GM12865 (cell line): ENCODE data around the gene TTYH2.

ENCODE experiments used
- DNase-seq: peaks from one replicate; pipeline ENCODE4 v3.0.0; 2010; ENCODE audit warnings: low read depth
- H3K4me3 ChIP-seq: 2 replicates; pipeline ENCODE4 v1.5.1; 2011; ENCODE audit warnings: mild to moderate bottlenecking, low read depth, low read length, control low read depth
- TF ChIP-seq, protein P1 (sequence below): IDR thresholded peaks from 2 replicates; pipeline ENCODE4 v1.5.1; 2011; ENCODE audit warnings: low read length, control low read depth, low read depth, inconsistent platforms; ENCODE audit not compliant: insufficient read depth; ENCODE audit errors: missing control alignments

The TTYH2 gene

DNA sequence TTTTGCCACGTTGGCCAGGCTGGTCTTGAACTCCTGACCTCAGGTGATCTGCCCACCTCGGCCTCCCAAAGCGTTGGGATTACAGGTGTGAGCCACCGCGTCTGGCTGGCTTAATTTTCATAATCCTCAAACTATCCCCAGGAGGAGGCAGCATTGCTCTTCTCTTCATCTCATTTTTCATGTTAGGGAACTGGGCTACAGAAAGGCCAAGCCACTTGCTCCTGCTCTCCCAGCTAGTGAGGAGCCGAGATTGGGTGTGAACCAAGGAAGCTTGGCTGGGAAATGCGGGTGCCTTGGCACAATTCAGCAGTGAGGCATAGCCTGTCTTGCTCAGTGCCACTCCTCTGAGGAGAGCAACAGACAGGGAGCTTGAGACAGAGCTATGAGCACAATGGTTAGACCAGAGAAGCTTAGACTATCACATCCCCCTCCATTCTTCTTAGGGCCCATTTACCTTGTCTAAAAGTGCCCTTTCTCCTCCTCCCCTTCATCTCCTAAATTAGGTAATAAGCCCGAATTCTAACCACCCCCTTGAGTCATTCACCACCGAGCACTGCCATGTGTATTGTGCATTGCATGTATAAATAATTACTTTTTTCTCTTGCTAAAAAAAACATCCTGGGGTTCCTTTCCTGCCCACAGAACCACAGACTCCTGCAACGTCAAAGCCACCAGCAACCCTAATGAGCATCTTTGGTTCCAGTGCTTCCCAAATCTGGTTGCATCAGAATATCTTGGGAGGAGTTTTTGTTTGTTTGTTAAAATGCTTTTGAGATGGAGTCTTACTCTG is 92.7 kb downstream of the TTYH2 start:
- TF ChIP-seq, protein P1, sequence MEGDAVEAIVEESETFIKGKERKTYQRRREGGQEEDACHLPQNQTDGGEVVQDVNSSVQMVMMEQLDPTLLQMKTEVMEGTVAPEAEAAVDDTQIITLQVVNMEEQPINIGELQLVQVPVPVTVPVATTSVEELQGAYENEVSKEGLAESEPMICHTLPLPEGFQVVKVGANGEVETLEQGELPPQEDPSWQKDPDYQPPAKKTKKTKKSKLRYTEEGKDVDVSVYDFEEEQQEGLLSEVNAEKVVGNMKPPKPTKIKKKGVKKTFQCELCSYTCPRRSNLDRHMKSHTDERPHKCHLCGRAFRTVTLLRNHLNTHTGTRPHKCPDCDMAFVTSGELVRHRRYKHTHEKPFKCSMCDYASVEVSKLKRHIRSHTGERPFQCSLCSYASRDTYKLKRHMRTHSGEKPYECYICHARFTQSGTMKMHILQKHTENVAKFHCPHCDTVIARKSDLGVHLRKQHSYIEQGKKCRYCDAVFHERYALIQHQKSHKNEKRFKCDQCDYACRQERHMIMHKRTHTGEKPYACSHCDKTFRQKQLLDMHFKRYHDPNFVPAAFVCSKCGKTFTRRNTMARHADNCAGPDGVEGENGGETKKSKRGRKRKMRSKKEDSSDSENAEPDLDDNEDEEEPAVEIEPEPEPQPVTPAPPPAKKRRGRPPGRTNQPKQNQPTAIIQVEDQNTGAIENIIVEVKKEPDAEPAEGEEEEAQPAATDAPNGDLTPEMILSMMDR, result no peak
- no peak for DNase-seq
- H3K4me3 ChIP-seq, result no peak overlapping the region

GRCh38 chr17:74307984-74308773 is 94.8 kb downstream of the TTYH2 start:
- DNase-seq, result no peak

DNA sequence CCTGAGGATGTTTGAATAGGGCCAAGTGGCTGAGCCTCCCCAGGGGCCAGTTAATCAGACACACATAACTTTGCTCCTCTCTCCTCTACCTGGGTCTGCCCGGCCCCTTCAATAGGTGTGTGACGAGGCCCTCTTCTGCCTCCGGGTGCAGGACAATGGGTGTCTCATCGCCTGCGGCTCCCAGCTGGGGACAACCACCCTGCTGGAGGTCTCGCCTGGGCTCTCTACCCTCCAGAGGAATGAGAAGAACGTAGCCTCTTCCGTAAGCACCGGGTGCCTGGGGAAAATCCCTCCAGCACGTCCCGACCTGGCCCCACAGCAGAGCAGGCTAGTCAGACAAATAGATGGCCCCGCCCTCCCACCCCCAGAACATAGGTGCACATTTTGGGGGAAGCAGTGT is 96.5 kb downstream of the TTYH2 start:
- H3K4me3 ChIP-seq, result no peak overlapping the region
- TF ChIP-seq, protein P1, result no peak
- no peak for DNase-seq

More at GRCh38 chr17:74307984-74308773, 94.8 kb downstream of the TTYH2 start:
- TF ChIP-seq, protein P1, result no peak
- no peak overlapping the region for H3K4me3 ChIP-seq
